RPMI7951 (cell line): ENCODE data around the gene KCNIP1. TPM values are rescaled to one million over a fixed set of nuclear protein-coding genes. Genes with fewer than 3 reads are reported as not detected.
A peak's percentile ranks its signal among the peaks of the same experiment; 100 is the strongest.

Experiments used
- DNase-seq: peaks from one replicate; pipeline ENCODE4 v3.0.0-alpha.2; 2012; ENCODE audit warnings: low read depth
- total RNA-seq: library from RNA; depleted of rRNA; stranded (reverse); fragments of >200 nt; shearing (Covaris generic); gene quantifications from 2 replicates; pipeline ENCODE4 v1.2.3, GENCODE V29; 2014

KCNIP1 gene
- total RNA-seq, 1 experiment from 2014 or later = not detected

GRCh38 chr5:170596482-170597044, 92.7 kb downstream of the KCNIP1 start:
- DNase-seq = peak; percentile 24

DNA sequence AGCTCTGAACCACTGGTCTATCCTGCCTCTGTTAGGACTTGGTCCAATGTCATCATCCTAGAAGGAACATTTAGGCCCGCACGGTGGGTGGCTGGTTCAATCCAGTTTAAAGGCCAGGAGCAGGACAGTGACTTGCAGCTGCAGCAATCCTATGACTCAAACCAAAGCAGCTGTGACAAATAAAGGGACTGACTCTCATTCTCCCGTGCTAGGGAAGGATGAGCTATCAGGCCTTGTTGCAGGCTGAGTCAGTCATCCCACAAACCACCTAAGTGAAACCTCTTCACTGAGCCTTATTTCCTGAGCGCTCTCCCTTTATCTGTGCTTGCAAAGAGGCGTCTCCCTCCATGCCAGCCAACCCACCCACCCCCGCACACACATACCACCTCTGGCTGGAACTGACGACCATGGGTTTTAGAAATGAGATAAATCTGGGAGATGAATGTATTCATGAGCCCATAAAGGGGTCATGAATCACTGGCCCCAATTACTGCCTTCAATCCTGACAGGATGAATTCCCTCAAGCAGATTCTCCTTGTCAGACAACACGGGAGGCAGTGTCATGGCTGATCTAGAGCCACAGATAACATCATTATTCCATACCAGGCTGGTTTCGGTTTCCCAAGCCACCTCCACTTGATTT, 93.4 kb downstream of the KCNIP1 start:
- DNase-seq = peak; percentile 98

DNA sequence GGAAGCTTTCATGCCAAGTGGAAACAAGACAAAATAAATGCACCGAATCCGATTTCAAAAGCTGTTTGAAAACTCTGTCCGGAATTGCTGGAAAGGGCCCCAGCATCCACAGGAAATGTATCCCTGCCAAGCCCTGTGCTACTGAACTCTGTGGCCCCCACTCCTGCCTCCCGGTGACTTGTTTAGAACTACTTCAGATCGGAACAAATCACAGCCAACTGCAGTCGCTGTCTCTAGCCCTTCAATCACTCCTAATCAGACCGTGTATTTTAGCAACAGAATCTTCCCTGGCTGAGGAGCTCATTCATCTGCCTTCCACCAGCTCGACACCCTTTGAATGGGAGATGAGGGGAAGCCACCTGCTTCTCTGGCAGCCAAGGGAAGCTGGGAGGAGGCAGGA, 94.1 kb downstream of the KCNIP1 start:
- DNase-seq = peak; percentile 73

GRCh38 chr5:170599756-170600155, 95.9 kb downstream of the KCNIP1 start:
- DNase-seq = no peak

GRCh38 chr5:170601619-170602018, 97.8 kb downstream of the KCNIP1 start:
- no peak for DNase-seq

GRCh38 chr5:170603109-170603508, 99.3 kb downstream of the KCNIP1 start:
- no peak for DNase-seq

- DNase-seq = peak; percentile 42
Observed at GRCh38 chr5:170603578-170604565, 100.1 kb downstream of the KCNIP1 start.

DNA sequence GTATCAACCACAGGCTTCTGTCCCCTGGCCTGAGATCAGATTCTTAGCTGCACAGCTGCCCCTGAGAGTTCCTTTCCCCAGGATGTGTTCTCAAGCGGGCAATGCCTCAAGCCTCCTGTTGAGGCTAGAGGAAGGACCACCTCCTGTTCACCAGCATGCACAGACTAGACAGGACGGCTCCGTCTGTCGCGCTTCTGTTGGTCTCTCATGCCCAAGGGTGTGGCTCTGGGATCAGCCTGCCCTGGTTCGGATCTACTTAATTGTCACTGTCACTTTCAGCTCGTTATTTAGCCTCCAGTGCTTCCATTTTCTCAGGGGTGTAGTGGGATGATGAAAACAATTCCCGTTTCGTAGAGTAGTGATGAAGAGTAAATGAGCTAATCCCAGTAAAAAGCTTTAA, 103.1 kb downstream of the KCNIP1 start:
- no peak for DNase-seq

- DNase-seq = no peak
Observed at GRCh38 chr5:170611449-170612090, 107.8 kb downstream of the KCNIP1 start.

DNA sequence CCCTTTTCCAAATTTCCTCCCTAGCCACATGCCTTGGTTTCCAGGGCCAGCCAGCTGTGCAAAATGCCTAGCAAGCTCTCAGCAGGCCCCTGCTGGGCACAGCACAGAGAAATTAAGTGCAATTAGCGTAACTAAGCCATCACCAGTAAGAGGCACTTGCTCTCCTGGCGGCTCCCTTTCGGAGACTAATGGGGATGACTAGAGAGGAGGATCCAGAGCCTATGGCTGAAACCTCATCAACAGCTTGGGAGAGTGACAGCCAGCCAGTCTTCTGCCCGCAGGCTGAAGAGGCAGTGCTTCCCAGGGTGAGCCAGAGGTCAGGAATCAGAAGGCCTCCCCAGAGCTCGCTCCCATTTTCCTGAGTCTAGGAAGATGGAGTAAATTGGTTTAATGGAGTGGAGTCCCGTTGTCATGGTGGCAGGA, 108.4 kb downstream of the KCNIP1 start:
- no peak for DNase-seq

GRCh38 chr5:170614065-170614490, 110.3 kb downstream of the KCNIP1 start:
- no peak for DNase-seq

- peak; percentile 81 for DNase-seq
Observed at GRCh38 chr5:170614720-170615119, 110.9 kb downstream of the KCNIP1 start.

DNA sequence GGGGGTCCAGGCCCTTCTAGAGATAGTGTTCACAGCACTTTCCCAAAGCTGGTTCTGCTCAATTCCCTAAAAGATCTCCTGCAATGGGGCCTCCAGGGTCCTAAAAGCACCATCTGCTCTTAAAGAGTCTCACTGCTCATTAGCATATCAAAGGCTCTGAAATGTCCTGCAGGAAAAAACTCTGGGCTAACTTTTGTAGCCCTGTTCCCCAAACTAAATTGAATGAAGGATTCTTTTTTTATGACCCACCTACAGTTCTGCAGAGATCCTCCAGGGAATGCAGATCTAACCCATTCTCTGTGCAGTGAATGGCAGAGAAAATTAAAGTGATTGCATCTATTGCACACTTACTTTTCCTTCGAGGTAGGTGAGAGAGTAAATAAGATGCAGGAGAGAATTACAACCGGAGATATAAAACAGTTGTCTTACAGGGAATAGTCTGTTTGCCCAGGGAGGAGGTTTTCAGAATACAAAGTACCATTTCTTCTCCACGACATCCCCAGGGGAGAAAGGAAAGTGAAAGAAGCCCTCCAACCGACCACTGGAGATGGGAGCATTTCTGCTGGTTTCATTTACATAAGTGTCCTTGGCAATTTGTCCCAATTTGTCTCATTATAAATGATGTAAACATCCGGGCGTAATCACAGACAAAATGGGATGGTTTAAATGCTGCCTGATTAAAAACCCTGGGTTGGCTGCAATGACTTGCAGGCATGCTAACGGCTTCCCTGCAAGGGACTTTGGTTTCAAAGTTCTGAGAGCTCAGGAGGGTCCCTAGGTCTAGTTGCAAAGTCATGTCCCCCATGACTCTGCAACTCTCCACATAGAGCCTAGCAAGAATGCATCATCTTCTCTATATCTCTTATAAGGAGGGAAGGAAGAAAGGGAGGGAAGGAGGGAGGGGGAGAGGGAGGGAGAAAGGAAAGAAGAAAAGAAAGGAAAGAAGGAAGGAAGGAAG, 114.0 kb downstream of the KCNIP1 start:
- DNase-seq = no peak

- no peak for DNase-seq
Observed at GRCh38 chr5:170619869-170620268, 116.0 kb downstream of the KCNIP1 start.

DNA sequence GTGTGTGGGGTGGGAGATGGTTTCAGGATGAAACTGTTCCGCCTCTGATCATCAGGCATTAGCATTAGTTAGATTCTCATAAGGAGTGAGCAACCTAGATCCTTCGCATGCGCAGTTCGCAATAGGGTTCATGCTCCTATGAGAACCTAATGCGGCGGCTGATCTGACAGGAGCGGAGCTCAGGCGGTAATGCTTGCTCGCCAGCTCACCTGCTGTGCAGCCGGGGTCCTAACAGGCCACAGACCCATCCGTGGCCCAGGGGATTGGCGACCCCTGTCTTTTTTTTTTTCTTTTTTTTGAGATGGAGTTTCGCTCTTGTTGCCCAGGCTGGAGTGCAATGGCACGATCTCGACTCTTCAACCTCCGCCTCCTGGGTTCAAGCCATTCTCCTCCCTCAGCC, 119.1 kb downstream of the KCNIP1 start:
- no peak for DNase-seq

- peak; percentile 51 for DNase-seq
Observed at GRCh38 chr5:170623576-170624181, 119.9 kb downstream of the KCNIP1 start.

DNA sequence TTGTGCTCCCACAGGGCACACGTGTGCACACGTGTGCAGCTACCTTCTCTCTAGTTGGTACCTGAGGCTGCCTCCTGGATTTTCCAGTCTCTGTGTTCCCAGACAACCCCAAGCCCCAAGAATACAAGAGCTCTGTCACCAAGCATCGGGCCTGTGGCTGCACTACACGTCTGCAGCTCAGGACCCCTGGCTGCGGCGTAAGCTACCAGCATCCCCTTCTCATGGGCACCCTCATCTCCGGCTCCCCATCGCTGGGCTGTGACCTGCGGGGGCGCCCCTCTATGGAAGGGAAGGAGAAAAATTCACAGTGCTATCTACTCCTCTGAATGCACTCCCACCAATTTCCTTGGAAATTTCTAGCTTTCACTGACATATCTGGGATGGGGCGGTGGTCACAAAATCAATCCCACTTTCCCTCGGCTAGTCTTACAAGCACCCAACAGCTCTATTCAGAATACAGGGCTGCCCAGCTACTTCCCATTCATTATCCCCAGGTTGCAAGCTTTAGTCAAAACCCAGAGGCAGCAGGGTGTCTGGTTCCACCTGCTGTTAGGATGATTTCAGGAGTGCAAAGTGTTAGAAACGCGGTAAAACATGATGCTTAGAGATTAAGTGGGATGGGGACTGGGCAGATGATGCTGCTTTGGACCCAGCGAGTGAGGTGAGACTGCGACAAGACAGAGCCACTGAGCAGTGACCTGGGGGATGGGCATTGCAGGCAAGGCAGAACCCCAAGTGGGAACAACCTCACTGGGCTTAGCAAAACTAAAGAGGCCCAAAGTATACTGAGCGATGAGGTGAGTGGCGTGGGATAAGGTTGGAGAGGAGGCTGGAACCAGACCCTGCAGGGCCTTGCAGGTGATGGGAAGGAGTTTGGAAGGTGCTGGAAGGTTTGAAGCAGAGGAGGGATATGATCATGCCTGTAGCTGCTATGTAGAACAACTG, 121.7 kb downstream of the KCNIP1 start:
- DNase-seq = no peak

DNA sequence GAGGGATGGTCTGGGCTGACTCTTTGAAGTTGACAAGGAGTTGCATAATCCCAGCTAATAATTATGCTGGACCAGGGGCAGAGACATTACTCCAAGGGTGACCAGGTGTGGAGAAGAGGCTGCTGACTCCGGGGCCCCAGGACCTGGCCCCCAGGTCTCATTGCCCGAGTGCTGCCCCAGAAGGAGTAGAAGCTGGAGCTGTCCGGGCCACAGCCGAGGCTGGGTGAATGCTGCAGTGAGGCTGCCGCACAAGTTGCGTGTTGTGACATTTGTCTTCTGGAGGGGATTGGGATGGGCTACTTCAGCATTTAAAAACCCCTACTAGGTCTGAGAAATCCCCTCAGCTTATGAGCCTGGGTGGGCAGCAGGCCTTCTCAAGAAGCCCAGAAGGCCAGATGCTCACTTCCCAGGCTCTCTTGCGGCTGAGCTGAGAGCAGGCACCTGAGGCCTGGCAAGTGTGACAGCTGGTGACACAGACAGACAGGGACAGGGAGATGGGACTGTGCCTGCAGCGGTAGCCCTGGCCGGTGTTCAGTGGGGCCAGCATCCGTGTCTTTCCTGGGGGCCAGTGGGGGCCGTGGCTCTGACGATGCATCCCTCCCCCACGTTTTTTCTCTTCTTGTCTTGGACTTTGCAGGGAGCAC, 122.8 kb downstream of the KCNIP1 start:
- no peak for DNase-seq

- no peak for DNase-seq
Observed at GRCh38 chr5:170627271-170627670, 123.5 kb downstream of the KCNIP1 start.
